Muscle layer of colon (tissue), 2 donors: Measurements from ENCODE around the gene HPCAL4.

Experiments
- H3K27ac ChIP-seq: one replicate; pipeline ENCODE4 v1.7.0; 2013; ENCODE audit warnings: low read depth, mild to moderate bottlenecking, low read length, moderate library complexity
- H3K27me3 ChIP-seq, 2 donors: one replicate each; pipeline ENCODE4 v1.7.0; 2013; ENCODE audit warnings: low read length in 2 of 2, mild to moderate bottlenecking in 2 of 2; ENCODE audit not compliant: insufficient read depth in 2 of 2, control insufficient read depth in 1 of 2
- H3K36me3 ChIP-seq: one replicate; pipeline ENCODE4 v1.7.0; 2013; ENCODE audit warnings: mild to moderate bottlenecking, low read length; ENCODE audit not compliant: insufficient read depth
- H3K4me1 ChIP-seq: one replicate; pipeline ENCODE4 v1.7.0; 2013; ENCODE audit warnings: mild to moderate bottlenecking, low read length; ENCODE audit not compliant: insufficient read depth
- H3K4me3 ChIP-seq, 2 donors: one replicate each; pipeline ENCODE4 v1.7.0; 2013; ENCODE audit warnings: low read length in 2 of 2, low read depth in 1 of 2, mild to moderate bottlenecking in 1 of 2, moderate library complexity in 1 of 2
- H3K9ac ChIP-seq: one replicate; pipeline ENCODE4 v1.7.0; 2013; ENCODE audit warnings: low read length
- H3K9me3 ChIP-seq: one replicate; pipeline ENCODE4 v1.7.0; 2013; ENCODE audit warnings: mild to moderate bottlenecking, low read length
- donor health status: abdominal sarcoma.
- donor health status: Adenocarcinoma of cecum.

Gene HPCAL4

DNA sequence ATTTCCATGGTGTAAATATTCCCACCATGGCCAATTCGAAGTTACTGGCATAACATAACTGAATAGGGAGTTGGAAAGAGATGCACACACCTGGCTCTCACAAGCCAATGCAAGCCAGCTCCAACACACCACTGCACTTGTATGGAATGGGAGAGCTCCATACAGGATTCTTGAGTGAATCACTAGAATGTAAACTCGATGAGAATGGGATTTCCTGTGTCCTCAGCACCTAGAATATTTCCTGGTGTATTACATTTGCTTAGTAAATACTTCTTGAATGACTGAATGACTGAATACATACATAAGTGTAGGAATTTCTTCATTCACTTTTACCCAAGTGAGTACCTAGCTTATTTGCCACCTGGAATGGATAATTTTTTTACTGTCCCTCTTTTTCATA is 31.3 kb upstream of the HPCAL4 start:
- H3K27ac ChIP-seq: no peak overlapping the region
- H3K9me3 ChIP-seq: no peaks in the 10 kb centered on the region
- no peak overlapping the region for H3K9ac ChIP-seq
- H3K36me3 ChIP-seq: no peaks in the 10 kb centered on the region
- H3K4me3 ChIP-seq: no peak overlapping the region
- peaks cover 0 to 6% of the 10 kb centered on the region in 2 donors for H3K27me3 ChIP-seq
- H3K4me1 ChIP-seq: no peaks in the 10 kb centered on the region

DNA sequence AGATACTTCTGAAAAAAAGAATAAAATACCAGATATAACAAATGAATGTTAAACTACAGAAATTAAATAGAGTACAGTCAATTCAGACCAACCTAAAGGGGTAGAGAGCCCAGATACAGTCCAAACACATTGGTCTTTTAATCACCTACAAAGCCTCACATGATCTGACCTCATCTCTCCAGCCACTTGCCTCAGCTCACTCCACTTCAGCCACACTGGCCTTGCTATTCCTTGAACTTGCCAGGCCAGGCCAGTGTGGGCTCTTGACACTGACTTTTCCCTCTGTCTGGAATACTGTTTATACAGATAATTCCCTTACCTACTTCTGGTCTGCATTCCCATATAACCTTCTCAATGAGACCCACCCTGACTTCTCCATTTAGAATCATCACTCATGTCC is 30.4 kb upstream of the HPCAL4 start:
- H3K9ac ChIP-seq: no peak overlapping the region
- H3K36me3 ChIP-seq: no peaks in the 10 kb centered on the region
- no peak overlapping the region for H3K4me3 ChIP-seq
- no peaks in the 10 kb centered on the region for H3K27me3 ChIP-seq
- no peaks in the 10 kb centered on the region for H3K4me1 ChIP-seq
- no peak overlapping the region for H3K27ac ChIP-seq
- H3K9me3 ChIP-seq: no peaks in the 10 kb centered on the region

DNA sequence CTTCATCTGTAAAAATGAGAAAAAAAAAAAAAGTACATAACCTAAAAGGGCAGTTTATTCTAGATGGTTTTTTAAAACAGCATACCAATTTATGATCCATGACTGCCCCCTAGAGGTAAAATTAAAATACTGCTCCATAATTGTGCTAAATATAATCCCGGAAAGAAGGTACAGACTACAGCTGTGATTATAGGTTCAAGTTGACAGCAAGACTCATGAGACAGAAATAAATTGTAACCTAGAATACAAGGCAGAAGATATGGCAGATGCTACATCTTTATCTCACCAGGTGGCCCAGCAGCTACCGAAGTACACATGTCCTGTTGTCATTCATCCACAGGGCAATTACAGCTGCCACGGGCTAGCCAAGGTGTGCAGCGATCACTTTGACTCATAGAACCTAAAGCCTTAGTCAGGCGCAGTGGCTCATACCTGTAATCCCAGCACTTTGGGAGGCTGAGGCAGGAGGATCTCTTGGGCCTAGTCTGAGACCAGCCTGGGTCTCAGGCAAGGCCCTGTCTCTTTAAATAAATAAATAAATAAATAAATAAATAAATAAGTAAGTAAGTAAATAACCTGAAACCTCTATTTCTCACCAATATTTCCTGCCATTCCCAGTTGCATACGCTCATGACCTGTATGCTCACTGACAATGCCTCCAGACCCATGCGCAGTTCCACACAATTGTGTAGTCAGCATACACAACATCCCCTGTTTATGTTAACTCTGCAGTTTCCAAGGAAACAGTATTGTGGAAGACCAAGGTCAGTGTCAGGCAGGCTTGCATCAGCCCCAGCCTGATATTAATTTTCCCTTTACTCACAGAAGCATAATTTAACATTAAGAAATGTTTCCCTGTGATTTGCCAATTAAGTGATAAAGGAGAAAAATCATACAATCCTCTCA is 29.1 kb upstream of the HPCAL4 start:
- Histone ChIP-seq H3K27me3 (no peaks in the 10 kb centered on the region), H3K9ac (no peak overlapping the region), H3K9me3 (no peaks in the 10 kb centered on the region), H3K4me3 (no peak overlapping the region), H3K4me1 (no peaks in the 10 kb centered on the region), H3K27ac (no peak overlapping the region), H3K36me3 (no peaks in the 10 kb centered on the region)

DNA sequence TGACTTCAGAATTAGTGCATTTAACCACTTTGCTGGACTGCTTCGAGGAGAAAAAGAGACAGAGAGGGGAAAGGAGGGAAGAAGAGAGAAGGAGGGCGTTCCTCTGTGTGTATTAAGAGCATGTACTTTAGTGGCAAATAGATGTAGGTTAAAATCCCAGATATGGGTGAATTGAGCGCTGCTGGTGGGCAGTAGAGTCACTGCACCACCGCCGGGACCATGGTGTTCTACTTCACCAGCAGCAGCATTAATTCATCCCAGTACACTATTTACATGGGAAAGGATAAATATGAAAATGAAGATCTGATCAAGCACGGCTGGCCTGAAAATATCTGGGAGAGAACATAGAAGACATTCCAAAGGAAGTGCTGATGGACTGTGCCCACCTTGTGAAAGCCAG is 26.6 kb upstream of the HPCAL4 start:
- Histone ChIP-seq H3K9ac (no peak overlapping the region), H3K27ac (no peak overlapping the region), H3K4me3 (no peak overlapping the region), H3K27me3 (no peaks in the 10 kb centered on the region), H3K36me3 (no peaks in the 10 kb centered on the region), H3K9me3 (no peaks in the 10 kb centered on the region), H3K4me1 (no peaks in the 10 kb centered on the region)

DNA sequence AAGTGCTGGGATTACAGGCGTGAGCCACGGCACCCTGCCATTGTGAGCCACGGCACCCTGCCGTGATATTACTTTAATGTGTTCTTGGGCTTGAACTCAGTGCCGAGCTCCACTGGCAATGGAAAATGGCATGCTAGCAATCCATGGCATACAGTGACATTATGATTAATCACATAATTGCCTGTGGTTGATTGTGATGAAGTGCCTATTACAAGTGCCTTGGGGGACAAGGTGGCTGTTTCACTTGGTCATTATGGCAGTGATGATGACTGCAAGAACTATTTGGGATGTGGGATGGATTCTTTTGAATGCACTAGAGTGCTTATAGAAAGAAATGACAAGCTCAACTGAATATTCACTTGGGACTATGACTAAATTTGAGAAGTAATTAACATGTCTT is 22.3 kb upstream of the HPCAL4 start:
- Histone ChIP-seq H3K27me3 (no peaks in the 10 kb centered on the region), H3K9ac (no peak overlapping the region), H3K4me1 (no peaks in the 10 kb centered on the region), H3K9me3 (no peaks in the 10 kb centered on the region), H3K27ac (no peak overlapping the region), H3K36me3 (no peaks in the 10 kb centered on the region), H3K4me3 (no peak overlapping the region)

DNA sequence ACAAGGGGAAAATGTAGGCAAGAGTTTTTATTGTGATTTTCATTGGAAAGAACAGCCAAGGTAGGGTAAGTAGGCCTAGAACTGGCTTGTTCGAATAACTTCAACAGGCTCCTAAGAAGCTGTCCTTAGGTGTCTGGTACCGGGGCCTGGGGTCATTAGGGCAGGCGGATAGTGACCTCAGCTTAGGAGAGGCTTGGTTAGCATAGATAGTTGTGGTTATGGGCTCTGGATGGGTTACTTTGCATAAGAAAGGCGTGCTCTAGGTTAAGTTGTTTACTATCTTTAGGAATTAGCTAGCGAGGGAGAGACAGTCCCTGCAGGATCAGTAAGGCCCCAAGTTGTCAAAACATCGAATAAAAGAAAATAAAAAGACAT is 20.7 kb upstream of the HPCAL4 start:
- H3K9ac ChIP-seq: no peak overlapping the region
- H3K4me1 ChIP-seq: no peaks in the 10 kb centered on the region
- no peaks in the 10 kb centered on the region for H3K36me3 ChIP-seq
- no peak overlapping the region for H3K27ac ChIP-seq
- no peaks in the 10 kb centered on the region for H3K27me3 ChIP-seq
- no peak overlapping the region for H3K4me3 ChIP-seq
- H3K9me3 ChIP-seq: no peaks in the 10 kb centered on the region

DNA sequence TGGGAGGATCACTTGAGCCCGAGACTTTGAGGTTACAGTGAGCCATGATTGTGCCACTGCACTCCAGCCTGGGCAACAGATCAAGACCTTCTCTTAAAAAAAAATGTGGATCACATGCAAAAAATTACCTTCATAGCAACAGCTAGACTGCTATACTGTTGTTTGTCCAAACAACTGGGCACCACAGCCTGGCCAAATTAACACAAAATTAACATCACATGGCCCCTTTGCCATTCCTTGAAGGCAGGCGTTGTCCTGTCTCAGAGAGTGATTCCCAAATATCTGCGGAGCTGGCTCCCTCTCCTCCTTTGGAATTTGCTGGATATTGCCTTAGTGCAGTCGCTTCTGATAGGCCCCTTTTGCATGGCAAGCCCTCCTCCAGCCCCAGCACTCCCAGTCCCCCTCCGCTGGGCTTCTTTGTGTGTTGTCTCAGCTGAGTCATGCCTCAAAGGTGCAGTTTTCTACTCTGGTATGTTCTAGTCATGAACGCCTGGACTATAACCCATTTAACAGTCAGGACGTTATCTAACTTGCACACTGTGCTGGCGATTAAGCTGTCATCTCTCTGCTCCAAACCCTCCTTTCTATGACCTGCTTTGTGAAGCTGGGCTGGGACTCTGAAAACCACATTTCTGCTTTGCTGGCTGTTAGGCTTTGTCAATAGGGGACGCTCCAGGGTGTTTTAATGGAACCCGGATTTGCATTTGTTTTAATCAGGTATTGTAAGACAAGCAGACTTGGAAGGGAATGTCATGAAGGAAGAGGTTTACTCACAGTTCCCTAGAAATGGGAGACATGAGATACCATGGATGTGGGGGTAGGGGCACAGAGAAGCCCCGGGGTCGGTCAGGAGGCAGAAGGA is 20.1 kb upstream of the HPCAL4 start:
- Histone ChIP-seq H3K4me3 (no peak overlapping the region), H3K27ac (no peak overlapping the region), H3K27me3 (no peaks in the 10 kb centered on the region), H3K9me3 (no peaks in the 10 kb centered on the region), H3K4me1 (no peaks in the 10 kb centered on the region), H3K9ac (no peak overlapping the region), H3K36me3 (no peaks in the 10 kb centered on the region)

DNA sequence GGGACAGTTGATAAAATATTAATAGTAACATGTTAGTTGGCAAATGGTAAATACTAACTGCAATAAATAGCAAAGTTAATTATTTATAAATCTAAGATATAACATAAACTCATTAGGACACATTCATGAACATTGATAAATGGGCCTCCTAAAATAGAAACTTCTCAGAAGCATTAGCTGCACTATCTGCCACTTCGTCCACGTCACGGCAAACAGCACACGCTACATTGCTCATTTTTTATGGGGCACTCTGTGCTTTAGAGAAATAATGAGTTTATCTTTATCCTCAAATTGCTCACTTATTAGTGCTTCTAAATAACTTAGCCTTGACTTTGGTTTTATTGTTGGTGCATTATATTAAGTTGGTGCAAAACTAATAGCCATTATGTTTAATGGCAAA is 16.3 kb upstream of the HPCAL4 start:
- Histone ChIP-seq H3K27ac (no peak overlapping the region), H3K4me1 (no peaks in the 10 kb centered on the region), H3K36me3 (no peaks in the 10 kb centered on the region), H3K9me3 (no peaks in the 10 kb centered on the region), H3K9ac (no peak overlapping the region), H3K27me3 (no peaks in the 10 kb centered on the region), H3K4me3 (no peak overlapping the region)

DNA sequence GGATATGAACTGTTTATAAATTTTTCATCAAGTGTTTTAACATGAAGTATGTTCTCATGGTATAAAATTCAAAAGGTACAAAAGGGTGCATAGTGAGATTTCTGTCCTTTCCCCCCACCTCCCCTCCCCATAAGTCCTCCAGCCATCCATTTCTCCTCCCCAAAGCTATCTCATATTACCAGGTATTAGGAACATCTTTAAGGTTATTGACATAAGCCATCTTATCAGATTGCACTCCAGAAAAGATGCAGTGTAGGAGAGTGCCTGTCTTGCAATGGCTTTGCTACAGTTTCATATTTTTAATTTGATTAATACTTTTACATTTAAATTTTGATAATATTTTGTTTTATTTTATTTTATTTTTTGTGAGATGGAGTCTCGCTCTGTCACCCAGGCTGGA is 13.5 kb upstream of the HPCAL4 start:
- no peaks in the 10 kb centered on the region for H3K4me1 ChIP-seq

DNA sequence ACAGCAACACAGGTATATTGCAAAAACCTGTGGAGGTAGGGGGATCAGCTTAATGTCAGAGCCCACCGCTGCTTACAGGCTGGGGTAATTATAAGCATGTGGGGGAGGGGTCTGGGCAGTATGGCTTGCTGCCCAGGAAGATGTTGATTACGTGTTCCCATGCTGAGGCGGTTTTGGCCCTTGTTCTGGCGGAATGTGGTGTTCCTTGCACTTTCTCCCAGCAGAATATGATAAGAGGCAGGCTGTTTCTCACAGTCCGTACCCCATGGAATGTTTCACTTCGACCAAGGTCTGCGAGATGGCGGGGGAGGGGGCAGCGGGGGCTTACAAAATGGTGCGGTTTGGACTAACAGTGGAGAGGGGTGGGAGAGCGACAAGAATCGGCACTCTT is 9.8 kb upstream of the HPCAL4 start:
- no peak overlapping the region for H3K27ac ChIP-seq

More for the DNA sequence above, 13.5 kb upstream of the HPCAL4 start:
- Histone ChIP-seq H3K27me3 (no peaks in the 10 kb centered on the region), H3K9me3 (no peaks in the 10 kb centered on the region), H3K27ac (no peak overlapping the region), H3K36me3 (no peaks in the 10 kb centered on the region), H3K9ac (no peak overlapping the region), H3K4me3 (no peak overlapping the region)

DNA sequence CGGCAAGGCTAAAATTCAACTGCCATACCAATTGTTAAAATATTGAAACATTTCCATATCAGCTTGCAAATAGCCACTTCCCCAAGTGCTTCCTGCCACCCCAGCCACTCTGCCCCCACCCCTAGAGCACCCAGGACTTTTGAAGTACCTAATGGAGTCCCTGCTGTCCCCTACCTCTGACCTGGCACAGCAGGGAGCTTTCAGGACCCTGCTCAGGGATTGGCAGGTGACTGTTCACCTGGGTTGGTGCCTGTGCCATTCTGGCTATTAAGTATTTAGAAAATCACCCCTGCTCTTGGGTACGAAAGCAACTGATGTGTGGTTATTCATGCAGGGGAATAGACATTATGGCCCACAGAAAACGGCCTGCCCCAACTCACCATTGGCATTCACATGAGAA is 9.1 kb upstream of the HPCAL4 start:
- Histone ChIP-seq H3K27ac (no peak overlapping the region), H3K9me3 (no peaks in the 10 kb centered on the region), H3K4me3 (no peak overlapping the region), H3K36me3 (no peaks in the 10 kb centered on the region), H3K27me3 (no peaks in the 10 kb centered on the region), H3K4me1 (no peaks in the 10 kb centered on the region), H3K9ac (no peak overlapping the region)

More for the DNA sequence above, 9.8 kb upstream of the HPCAL4 start:
- Histone ChIP-seq H3K4me3 (no peak overlapping the region), H3K9ac (no peak overlapping the region), H3K9me3 (no peaks in the 10 kb centered on the region), H3K36me3 (no peaks in the 10 kb centered on the region), H3K4me1 (no peaks in the 10 kb centered on the region), H3K27me3 (no peaks in the 10 kb centered on the region)
